K562 (cell line): Measurements from ENCODE around the gene HOXC5. TPM values are rescaled to one million over a fixed set of nuclear protein-coding genes. Genes with fewer than 3 reads are reported as not detected.

Experiments used
- COPS2 ChIP-seq: fragments of 450-650 bp; conservative IDR thresholded peaks from 2 replicates; pipeline ENCODE4 v1.6.1; 2016; ENCODE audit warnings: mild to moderate bottlenecking, moderate library complexity
- FIP1L1 ChIP-seq: fragments of 200-400 bp; formaldehyde crosslinking; IDR thresholded peaks from 2 replicates; pipeline ENCODE4 v1.6.1; 2018; ENCODE audit warnings: mild to moderate bottlenecking, low read depth, low read length; ENCODE audit not compliant: poor library complexity, severe bottlenecking
- GABPA ChIP-seq: fragments of 200-800 bp; sonication (Bioruptor generic); conservative IDR thresholded peaks from 2 replicates; pipeline ENCODE4 v1.6.1; 2016; ENCODE audit warnings: low read depth, missing genetic modification characterization, missing compliant biosample characterization
- MEIS2 ChIP-seq: fragments of 450-650 bp; IDR thresholded peaks from 2 replicates; pipeline ENCODE4 v1.6.1; 2014; ENCODE audit warnings: mild to moderate bottlenecking; ENCODE audit not compliant: partially characterized antibody
- MTA1 ChIP-seq: fragments of 450-650 bp; IDR thresholded peaks from 2 replicates; pipeline ENCODE4 v1.6.1; 2017; ENCODE audit warnings: borderline replicate concordance
- MYBL2 ChIP-seq, 2 experiments: fragments of 450-650 bp in 1 of 2; sonication (generic) in 1 of 2; formaldehyde crosslinking in 1 of 2; IDR thresholded peaks; 2 replicates each; pipeline versions ENCODE4 v1.6.1 to v1.8.1; 2017 to 2022; ENCODE audit warnings: borderline replicate concordance in 1 of 2, inconsistent platforms in 1 of 2, low read depth in 1 of 2, mild to moderate bottlenecking in 1 of 2, missing genetic modification reagents in 1 of 2, moderate library complexity in 1 of 2
- NEUROD1 ChIP-seq: fragments of 150-350 bp; IDR thresholded peaks from 2 replicates; pipeline ENCODE4 v1.6.1; 2014; ENCODE audit warnings: borderline replicate concordance, low read length, low read depth; ENCODE audit not compliant: partially characterized antibody
- PCBP1 ChIP-seq: fragments of 200-400 bp; formaldehyde crosslinking; IDR thresholded peaks from 2 replicates; pipeline ENCODE4 v1.6.1; 2018; ENCODE audit warnings: mild to moderate bottlenecking, low read depth, low read length; ENCODE audit not compliant: poor library complexity, severe bottlenecking
- RFX5 ChIP-seq: IDR thresholded peaks from 2 replicates; pipeline ENCODE4 v1.6.1; 2011; ENCODE audit warnings: low read depth, mild to moderate bottlenecking, improper control_type of control experiment, low read length
- SETDB1 ChIP-seq: IDR thresholded peaks from one replicate; pipeline ENCODE4 v1.6.1; 2012; ENCODE audit warnings: low read length, control low read depth, inconsistent platforms
- SIX5 ChIP-seq, 2 experiments: IDR thresholded peaks; 2 replicates each; pipeline ENCODE4 v1.6.1; 2011; ENCODE audit warnings: low read length in 2 of 2, borderline replicate concordance in 1 of 2, low read depth in 1 of 2, mild to moderate bottlenecking in 1 of 2, moderate library complexity in 1 of 2; ENCODE audit not compliant: insufficient read depth in 1 of 2
- SLC30A9 ChIP-seq: fragments of 250-450 bp; sonication (Bioruptor Pico); IDR thresholded peaks from 2 replicates; pipeline ENCODE4 v1.8.0; 2022; ENCODE audit warnings: mild to moderate bottlenecking, moderate library complexity
- SMARCB1 ChIP-seq: IDR thresholded peaks from 2 replicates; pipeline ENCODE4 v1.6.1; 2011; ENCODE audit warnings: improper control_type of control experiment, low read depth; ENCODE audit not compliant: insufficient read length
- ZBTB8A ChIP-seq: fragments of 450-650 bp; IDR thresholded peaks from 2 replicates; pipeline ENCODE4 v1.6.1; 2018; ENCODE audit warnings: mild to moderate bottlenecking, moderate library complexity; ENCODE audit not compliant: partially characterized antibody
- ZNF232 ChIP-seq: sonication (generic); formaldehyde crosslinking; IDR thresholded peaks from 2 replicates; pipeline ENCODE4 v1.8.0; 2022; ENCODE audit warnings: mild to moderate bottlenecking, missing genetic modification reagents
- ZNF316 ChIP-seq: fragments of 450-650 bp; IDR thresholded peaks from 2 replicates; pipeline ENCODE4 v1.6.1; 2016
- ZNF696 ChIP-seq: fragments of 250-450 bp; sonication (Bioruptor Pico); conservative IDR thresholded peaks from 2 replicates; pipeline ENCODE4 v1.4.0; 2020; ENCODE audit warnings: mild to moderate bottlenecking, moderate library complexity
- ZNF764 ChIP-seq: fragments of 250-450 bp; sonication (Bioruptor Pico); IDR thresholded peaks from 2 replicates; pipeline ENCODE4 v1.4.0; 2020; ENCODE audit warnings: low read depth, mild to moderate bottlenecking, moderate library complexity
- polyA plus RNA-seq, 8 experiments: library from polyadenylated mRNA; depleted of rRNA in 4 of 8; stranded (reverse) in 5 of 8; unstranded in 3 of 8; fragments of >200 nt; fragmentation: Nextera tagmentation in 2 of 8; fragmentation: Illumina TruSeq in 1 of 8; extraction: Ambion mirVana in 2 of 8; extraction: Trizol in 1 of 8; gene quantifications; 2 replicates each; pipeline versions ENCODE4 v1.2.1 to v1.2.3, GENCODE V29; 2011 to 2014; ENCODE audit warnings: inconsistent platforms in 1 of 8, missing spikeins in 1 of 8
- total RNA-seq, 7 experiments: library from RNA; depleted of rRNA in 6 of 7; stranded (reverse); fragments of >200 nt in 6 of 7; fragmentation: Illumina TruSeq in 2 of 7; extraction: Trizol in 2 of 7; gene quantifications; 2 replicates each; pipeline versions ENCODE4 v1.2.1 to v1.2.3, GENCODE V29; 2011 to 2021; ENCODE audit warnings: low replicate concordance in 1 of 7
- TF ChIP-seq, protein P1 (sequence below): sonication (generic); formaldehyde crosslinking; IDR thresholded peaks from 2 replicates; pipeline ENCODE4 v1.8.1; 2023; ENCODE audit warnings: mild to moderate bottlenecking, missing genetic modification reagents
- TF ChIP-seq, protein P2 (sequence below), 2 experiments: IDR thresholded peaks in 1 of 2; conservative IDR thresholded peaks in 1 of 2; 2 replicates each; pipeline ENCODE4 v1.6.1; 2016; ENCODE audit warnings: low read depth in 2 of 2, mild to moderate bottlenecking in 1 of 2, missing compliant biosample characterization in 1 of 2, missing genetic modification characterization in 1 of 2, moderate library complexity in 1 of 2
- TF ChIP-seq, protein P3 (sequence below): fragments of 450-650 bp; formaldehyde crosslinking; IDR thresholded peaks from 2 replicates; pipeline ENCODE4 v1.4.0; 2022; ENCODE audit warnings: missing genetic modification characterization

HOXC5 gene
- total and polyA plus RNA-seq, 9 of the 15 experiments (the other 6 are each of a cell fraction or from before 2014, with no cell fraction given), result 0.10 to 0.44 (median 0.18) TPM; not detected in 4

DNA sequence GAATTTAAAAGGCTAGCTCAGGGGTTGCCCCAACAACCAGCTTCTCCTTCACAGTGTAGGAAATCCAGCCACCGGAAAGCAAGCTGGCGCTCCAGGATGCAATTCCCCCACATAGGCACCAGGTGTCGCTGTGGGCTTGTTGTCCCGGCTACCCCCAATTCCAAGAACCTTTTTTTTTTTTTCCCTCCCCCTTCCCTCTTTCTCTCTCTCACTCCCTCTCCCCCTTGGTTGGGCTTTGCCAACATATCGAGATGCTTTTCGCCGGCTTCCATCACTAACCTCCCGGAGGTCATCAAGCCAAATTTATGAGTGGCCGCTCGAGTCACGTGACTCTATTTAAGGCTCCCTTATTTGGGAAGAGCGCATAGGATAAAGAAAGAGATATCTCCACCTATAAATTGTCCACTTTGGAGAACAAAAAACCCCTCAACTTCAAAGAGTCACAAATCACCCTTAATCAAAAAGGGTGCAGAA, at the start of gene HOXC5 (continued):
- TF ChIP-seq, protein P1, sequence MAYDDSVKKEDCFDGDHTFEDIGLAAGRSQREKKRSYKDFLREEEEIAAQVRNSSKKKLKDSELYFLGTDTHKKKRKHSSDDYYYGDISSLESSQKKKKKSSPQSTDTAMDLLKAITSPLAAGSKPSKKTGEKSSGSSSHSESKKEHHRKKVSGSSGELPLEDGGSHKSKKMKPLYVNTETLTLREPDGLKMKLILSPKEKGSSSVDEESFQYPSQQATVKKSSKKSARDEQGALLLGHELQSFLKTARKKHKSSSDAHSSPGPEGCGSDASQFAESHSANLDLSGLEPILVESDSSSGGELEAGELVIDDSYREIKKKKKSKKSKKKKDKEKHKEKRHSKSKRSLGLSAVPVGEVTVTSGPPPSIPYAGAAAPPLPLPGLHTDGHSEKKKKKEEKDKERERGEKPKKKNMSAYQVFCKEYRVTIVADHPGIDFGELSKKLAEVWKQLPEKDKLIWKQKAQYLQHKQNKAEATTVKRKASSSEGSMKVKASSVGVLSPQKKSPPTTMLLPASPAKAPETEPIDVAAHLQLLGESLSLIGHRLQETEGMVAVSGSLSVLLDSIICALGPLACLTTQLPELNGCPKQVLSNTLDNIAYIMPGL (CRISPR knock-in tag), result no peak
- TF ChIP-seq SIX5 (IDR thresholded peaks at IDR 0.05; ENCODE audit: borderline replicate concordance in 1 of 2, insufficient read depth in 1 of 2, low read depth in 1 of 2, low read length in 2 of 2) (no peak), ZBTB8A (no peak), MTA1 (no peak), SLC30A9 (CRISPR knock-in tag) (no peak), FIP1L1 (no peak), ZNF764 (no peak), NEUROD1 (no peak), GABPA (tag) (no peak), SMARCB1 (no peak), MYBL2 (IDR thresholded peaks at IDR 0.05; ENCODE audit: low read depth) (no peak), MYBL2 (CRISPR knock-in tag; IDR thresholded peaks at IDR 0.05; ENCODE audit: borderline replicate concordance) (no peak), ZNF316 (no peak), ZNF696 (CRISPR knock-in tag) (no peak), ZNF232 (CRISPR knock-in tag) (no peak), RFX5 (no peak), SETDB1 (no peak), PCBP1 (no peak), COPS2 (no peak), MEIS2 (no peak)
- TF ChIP-seq, protein P2, sequence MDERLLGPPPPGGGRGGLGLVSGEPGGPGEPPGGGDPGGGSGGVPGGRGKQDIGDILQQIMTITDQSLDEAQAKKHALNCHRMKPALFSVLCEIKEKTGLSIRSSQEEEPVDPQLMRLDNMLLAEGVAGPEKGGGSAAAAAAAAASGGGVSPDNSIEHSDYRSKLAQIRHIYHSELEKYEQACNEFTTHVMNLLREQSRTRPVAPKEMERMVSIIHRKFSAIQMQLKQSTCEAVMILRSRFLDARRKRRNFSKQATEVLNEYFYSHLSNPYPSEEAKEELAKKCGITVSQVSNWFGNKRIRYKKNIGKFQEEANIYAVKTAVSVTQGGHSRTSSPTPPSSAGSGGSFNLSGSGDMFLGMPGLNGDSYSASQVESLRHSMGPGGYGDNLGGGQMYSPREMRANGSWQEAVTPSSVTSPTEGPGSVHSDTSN (CRISPR knock-in tag; IDR thresholded peaks at IDR 0.05; ENCODE audit: low read depth), result no peak
- TF ChIP-seq, protein P2 (tag; conservative IDR thresholded peaks at IDR 0.05; ENCODE audit: low read depth), result peak; percentile 26; the same call in 1 of the 2 replicates
- TF ChIP-seq, protein P3, sequence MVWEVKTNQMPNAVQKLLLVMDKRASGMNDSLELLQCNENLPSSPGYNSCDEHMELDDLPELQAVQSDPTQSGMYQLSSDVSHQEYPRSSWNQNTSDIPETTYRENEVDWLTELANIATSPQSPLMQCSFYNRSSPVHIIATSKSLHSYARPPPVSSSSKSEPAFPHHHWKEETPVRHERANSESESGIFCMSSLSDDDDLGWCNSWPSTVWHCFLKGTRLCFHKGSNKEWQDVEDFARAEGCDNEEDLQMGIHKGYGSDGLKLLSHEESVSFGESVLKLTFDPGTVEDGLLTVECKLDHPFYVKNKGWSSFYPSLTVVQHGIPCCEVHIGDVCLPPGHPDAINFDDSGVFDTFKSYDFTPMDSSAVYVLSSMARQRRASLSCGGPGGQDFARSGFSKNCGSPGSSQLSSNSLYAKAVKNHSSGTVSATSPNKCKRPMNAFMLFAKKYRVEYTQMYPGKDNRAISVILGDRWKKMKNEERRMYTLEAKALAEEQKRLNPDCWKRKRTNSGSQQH (CRISPR knock-in tag), result no peak
